ENCODE measurements around the gene TEDDM1.
"Not testable (repeated sequence)": the region's sequence is repeated elsewhere in the genome, so short reads cannot be mapped to it uniquely, and the experiment has no call there.

Gene TEDDM1

DNA sequence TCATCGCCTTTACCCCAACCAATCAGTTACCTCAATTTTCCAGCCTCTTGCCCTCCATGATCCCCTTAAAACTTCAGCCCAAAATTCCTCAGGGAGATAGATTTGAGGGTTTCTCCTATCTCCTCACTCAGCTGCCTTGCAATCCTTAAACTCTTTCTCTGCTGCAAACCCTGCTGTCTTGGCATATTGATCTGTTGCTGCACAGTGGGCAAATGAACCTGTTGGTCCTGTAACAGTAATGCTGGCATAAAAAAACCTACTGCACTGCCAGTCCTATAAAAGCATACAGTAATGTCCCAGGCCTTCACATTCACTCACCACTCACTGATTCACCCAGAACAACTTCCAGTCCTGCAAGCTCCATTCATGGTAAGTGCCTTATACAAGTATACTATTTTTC is 5.1 kb upstream of the TEDDM1 start:
- DNase-seq, result no peak

DNA sequence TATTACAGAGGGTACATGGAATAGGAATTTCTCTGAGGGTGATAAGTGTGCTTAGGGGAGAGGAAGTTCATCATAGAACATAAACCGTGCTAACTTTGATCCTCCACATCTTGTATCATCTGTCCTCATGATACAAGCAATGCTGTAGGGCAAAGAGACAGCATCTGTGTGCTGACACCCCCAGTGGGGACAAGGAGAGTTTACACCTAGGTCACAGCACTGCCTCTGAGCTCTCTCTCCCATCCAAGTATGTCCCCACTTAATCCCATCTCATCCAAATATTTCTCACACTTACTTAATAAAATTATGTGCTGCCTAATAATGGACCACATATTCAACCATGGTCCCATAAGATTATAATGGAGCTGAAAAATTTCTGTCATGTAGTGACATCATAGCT is 4.3 kb upstream of the TEDDM1 start:
- no peak for DNase-seq

DNA sequence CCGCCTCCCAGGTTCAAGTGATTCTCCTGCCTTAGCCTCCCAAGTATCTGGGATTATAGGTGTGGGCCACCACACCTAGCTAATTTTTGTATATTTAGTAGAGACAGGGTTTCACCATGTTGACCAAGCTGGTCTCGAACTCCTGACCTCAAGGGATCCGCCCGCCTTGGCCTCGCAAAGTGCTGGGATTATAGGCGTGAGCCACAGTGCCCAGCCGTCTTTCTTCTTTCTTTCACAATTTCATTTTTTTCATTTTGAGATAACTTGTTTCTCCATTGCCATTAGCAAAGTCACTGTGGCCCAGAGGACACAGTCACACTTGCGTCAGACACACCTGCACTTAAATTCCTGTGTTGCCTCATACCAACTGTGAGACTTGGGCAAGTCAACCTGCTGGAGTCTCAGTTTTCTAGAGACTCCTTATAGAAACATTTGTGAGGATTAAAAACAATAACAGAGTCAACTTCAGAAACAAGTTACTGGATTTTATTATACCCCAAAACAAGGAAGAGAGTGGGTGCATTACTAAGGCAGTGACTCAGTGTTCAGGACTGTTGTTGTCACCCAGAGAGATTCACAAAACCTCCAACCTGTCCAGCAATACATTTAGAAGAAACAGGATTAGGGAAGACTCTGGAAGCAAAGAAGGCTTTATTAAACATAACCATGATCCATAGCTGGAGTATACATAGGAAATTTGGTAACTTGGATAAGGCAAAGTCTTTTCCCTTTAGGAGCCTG is 2.6 kb downstream of the TEDDM1 start:
- DNase-seq, result no peak

DNA sequence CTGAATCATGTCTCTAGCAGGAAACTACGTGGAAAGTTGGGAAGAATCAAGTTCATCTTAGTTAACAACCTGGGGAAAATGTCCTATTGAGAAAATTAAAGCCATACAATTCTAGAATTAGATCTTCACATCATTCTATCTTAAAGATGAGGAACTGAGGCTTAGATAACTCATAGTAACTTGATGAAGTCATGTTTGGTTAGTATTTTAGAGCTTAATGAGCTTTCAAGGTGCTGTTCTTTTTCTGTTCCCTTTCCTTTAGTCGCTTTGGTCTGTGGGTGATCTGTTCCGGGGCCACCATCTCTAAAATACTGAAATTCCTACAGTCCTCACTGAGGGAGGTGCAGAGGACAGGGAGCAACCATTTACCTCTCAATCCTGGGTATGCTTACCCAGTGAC is 4.6 kb downstream of the TEDDM1 start:
- DNase-seq, result no peak

DNA sequence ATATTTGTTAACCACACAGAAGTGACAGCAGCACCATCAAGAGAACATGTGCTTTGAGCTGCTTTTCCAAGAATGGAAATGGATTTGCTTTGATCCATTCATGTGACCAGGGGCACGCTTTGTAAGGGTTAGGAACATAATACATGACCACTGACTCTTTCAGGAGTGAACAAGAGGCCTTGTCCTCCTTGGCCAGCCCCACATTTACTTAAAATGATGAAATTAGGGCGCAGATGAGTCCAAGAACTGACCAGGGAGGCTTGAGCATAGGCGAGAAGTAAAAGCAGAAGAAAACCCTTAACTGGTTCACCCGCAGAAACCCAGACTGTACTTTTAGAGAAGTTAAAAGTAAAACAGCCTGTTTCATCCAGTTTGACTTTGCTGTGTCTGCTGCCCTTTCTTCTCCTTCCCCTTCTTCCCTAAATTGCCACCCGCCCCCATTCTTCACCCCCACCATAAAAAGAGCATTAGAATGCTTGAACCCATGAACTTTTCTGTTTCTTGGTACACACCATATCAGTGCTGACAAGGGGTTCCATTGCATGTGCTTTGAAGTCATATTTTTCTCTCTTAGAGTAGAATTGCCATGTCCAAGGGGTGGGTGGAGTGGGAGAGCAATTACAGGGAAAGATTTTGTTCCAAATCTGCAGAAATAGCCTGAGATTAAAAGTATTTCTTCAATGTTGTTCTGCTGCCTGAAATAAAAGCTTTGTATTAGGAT is 6.3 kb downstream of the TEDDM1 start:
- DNase-seq, result no peak

DNA sequence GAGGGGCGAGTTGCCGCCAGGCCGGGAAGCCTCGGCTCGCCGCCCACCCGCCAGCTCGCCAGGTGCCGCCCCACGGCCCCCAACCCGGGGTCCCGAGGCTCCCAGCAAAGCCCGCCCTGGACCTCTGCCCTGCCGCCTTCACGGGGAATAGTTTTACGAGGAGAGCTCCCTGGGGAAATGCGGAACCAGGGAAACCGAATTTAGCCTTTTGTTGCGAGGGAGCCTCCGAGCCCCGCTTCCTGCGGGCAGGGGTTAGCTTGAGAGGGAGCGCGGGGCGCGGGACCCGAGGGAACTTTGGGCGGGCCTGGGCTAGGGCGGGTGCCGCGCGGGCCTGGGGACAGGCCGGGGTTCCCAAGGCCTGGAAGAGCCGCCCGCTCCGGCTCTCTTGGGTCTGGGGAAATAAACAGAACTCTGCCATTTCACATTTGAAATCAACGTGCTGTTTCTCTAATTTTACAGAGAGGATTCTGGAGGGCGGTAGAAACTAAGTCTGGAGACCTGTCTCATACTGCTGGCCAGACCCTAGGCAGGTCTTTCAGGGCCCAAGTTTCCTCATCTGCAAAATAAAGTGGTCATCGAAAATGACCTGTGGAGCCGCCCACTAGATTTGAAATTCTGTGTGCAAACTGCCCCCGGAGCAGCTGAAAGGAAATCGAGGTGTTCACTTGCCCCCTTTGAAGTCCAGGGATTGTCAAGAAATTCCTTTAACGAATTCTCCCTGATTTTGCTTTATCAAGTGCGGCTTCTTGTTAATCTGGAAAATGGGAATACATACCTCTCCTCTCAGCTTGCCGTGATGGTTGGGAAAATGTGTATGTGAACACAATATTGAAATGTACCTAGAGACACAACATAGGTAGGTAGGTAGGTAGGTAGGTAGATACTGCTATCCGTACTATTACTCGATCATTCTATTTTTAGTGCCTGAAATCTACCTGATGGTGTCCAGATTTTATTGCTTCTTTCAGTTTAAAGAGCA is 8.1 kb downstream of the TEDDM1 start:
- DNase-seq, result no peak

DNA sequence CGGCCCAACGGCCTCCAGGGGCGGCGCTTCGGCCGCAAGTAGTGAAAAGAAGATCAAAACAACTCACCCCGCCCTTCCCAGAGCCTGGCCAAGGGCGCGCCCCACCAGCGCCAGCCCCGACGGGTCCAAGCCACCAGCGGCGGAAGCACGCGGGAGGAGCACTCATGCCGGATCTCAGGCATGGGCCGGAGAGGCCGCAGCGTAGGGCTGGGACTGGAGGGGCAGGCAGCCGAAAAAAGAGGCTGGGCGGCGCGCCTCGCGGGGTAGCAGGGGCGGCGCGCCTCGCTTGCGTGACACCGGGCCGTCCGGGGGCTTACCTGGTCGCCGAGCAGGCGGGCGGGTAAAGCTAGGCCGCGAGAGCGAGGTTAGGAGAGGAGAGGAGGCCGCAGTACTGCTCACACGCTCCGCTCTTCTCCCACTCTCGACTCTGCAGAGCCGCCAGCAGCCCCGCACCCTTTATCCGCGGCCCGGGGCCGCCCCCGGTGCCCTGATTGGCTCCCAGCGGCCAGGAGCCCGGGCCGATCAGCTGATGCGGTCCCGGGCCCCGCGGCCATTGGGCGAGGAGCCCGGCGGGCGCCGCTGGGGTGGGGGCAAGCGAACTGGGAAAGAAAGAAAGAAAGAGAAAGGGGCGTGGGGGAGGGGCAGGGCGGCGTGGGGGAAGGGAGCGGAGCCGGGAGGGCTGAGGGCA is 9.0 kb downstream of the TEDDM1 start, which contains the start of gene GLUL:
TSS of gene GLUL (minus strand) at position 429 of the 688 bp plus-strand sequence. CDS start 3,053 bp downstream, outside the sequence.
- DNase-seq, result peak; percentile 69

DNA sequence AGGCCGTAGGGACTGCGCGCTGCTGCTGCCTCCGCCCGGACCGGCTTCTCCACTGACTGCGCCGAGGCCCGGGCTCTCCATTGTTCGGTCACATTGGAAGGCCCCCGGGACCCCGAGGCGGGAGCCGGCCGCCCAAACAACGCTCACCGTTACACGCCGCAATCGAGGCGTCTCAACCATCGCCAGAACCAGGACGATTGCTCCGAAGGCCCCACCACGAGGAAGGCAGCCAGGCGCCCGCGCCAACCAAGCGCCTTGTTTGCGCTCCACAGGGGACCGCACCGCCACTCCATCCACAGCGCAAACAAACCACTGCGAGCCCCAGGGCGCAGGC is 9.5 kb downstream of the TEDDM1 start:
- DNase-seq, result no peak

DNA sequence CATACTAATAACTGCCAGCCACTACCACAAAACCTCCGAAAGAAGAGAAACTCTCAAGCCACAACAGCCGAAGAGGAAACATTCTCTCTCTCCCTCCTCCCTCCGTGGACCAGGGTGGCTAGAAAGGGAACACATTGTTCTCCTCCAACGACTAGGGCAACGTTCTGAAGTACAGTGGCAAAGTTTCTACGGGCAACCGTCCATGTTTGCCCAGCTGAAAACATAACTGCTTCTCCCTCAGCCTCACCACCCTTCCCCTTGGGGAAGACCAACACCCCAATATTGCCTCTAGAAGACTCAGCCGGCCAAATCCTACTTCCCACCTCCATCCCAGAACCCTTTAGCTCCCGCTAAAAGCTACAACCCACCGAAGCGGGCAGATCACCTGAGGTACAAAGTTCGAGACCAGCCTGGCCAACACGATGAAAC is 10.8 kb downstream of the TEDDM1 start:
- no peak for DNase-seq

DNA sequence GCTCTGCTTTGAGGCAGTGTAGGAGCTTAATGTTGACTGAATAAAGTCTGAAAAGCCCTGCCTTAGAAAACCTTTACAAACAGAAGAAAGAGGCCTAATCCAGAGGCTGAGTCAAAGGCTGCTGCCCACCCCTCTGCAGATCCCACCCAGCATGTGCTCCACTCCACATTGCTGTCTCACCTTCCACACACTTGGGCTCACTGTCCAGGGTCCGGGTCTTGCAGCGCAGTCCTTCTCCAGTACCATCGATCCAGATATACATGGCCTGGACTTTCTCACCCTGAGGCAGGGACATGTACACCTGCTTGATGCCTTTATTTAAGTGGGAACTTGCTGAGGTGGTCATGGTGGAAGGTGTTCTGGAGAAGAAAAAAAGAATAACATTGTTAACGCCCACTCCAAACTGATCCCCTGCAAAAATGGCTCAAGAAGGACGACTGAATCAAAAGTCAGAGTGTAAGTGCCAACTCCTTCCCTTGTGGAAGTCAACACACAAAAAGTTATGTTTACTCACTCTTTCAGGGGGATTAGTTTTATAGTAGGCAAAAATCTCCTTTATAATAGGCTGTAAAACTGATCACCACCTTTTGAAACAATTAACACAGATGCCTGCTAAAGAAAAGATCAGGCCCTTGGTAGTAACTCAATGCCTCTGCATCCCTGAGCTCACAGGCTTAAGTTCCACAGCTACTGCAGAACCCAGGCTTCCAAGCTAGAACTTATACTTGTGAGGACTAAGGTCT is 11.9 kb downstream of the TEDDM1 start:
- DNase-seq, result no peak

DNA sequence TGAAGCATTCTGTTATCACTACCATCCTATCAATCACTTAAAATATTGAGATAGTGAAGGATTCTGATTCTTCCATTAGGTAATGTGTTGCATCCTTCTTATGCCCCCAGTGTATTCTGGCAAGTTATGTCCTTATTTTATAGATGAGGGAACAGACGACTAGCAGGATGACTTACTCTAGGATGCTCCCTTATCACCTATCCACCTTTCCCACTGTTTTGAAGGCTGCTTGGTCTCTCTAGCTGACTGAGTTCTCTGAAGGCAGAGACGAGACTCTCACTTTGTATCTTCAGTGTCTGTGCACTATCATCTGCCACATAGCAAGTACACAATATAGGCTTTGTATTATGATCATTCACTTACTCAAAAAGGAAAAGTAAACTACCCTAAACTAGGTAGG is 12.9 kb downstream of the TEDDM1 start:
- DNase-seq, result no peak

DNA sequence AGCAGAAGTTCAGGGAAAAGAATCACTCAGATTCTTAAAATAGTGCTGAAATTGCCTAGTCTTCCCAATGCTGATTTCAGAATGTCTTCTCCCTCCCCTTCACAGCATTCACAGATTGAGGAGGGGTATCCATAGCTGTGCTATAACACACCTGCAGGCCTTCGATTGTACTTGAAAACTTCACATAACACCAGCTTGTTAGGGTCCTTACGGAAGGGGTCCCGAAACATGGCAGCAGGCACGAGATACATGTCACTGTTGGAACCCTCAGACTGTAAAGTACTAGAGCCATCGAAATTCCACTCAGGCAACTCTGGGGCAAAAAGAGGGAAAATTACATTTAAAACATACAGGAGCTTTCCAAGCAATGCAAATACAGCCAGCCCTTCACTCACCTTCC is 13.5 kb downstream of the TEDDM1 start:
- no peak for DNase-seq

DNA sequence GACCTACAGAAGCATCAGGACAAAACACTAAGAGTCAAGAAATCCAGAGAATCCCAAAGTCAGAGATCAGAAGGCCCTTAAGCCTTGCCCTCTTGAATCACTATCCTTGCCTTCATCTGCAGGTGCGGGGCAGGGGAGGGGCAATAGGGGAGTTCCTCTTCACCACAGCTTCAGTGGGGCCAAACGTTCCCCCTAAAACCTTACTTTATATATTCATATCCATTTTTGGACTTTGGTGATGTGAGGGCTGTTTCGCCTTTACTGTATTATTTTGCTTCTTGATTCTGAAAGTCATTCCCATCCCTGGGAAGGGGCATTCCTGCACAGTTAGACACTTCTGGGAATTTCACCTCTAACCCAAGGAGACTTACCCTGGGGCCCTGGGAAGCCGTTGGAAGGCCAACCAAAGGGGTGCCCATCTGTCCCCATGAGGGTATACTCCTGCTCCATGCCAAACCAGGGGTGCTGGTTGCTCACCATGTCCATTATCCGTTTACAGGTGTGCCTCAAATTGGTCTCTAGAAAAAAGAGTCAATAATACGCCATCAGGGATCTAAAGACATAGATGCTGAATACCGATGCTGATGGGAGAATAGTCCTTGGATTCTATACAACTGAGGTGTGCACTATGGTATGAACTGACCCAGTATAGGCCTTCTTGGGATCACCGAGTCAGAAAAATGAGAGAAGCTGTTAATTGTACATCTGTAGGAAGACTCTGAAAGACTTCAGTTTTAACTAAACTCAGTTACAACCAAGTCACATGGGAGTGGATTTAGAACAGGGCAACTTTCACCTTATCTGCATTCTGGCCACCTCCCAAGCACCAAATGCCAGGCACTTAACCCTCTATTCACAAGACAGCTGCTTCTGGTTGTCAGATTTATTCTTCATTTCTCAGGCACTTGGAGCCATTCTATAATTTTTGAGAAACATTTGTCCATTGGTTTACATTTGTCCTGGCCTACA is 14.3 kb downstream of the TEDDM1 start:
- DNase-seq, result no peak

DNA sequence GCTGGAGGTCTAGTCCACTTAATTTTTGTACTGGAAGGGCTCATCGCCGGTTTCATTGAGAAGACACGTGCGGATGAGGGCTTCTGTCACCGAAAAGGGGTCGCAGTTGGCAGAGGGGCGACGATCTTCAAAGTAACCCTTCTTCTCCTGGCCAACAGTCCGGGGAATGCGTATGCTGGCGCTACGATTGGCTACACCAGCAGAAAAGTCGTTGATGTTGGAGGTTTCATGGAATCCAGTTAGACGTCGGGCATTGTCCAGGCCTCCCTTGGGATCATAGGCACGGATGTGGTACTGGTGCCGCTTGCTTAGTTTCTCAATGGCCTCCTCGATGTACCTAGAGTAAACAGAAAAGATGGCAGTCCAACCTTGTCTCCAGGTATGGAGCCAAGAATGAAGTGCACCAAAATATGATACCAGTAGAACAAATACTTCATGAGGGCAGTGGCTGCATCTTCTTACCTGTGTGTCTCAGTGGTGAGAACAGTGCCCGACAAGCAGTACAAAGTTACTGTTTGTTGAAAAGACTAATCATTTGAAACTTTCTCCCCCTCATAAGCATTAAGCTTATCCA is 16.0 kb downstream of the TEDDM1 start:
- no peak for DNase-seq

DNA sequence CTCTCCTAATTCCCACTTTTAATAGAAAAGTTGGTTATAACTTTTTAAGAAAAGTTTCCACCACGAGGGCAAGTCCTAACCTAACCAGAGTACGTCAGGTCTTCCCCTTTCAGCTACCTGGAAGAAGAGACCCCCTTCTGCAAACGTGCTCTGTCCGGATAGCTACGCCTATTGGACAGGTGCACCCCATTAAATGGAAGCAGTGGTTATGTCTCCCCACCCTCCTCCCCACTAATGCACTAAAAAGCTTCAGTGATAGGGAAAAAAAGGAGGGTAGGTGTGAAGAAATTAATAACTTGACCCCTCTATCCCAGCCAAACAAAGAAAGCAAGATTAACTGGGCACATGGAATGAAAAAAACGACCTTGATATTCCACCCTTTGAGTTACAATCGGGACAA is 16.5 kb downstream of the TEDDM1 start:
- DNase-seq, result no peak

DNA sequence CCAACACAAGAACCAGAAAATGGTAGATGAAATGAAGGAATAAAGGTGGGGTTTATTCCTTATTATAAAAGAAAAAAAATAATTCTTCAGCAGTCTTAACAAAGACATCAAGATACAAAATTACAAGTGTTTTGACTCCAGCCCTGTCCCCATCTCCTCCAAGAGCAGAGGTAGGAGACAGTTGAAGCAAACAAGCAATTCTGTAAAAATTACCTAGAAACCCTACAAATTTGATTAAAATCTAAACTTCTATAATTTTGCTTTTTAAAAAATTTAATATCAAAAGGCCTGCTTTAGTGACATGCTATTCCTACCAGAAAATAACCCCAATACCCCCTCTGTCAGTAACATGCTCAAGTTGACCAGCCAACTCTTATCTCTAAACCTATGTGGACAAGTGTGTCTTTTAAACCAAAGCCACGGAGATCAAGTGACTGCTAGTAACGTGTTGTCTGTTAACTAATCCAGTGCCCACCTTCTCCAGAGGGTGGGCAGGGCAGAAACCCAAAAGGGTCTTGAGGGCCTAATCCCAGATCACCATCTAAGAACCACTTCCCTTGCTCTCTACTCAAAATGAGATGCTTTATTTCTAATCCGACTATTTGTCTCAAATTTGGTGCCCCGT is 17.3 kb downstream of the TEDDM1 start:
- DNase-seq, result no peak

DNA sequence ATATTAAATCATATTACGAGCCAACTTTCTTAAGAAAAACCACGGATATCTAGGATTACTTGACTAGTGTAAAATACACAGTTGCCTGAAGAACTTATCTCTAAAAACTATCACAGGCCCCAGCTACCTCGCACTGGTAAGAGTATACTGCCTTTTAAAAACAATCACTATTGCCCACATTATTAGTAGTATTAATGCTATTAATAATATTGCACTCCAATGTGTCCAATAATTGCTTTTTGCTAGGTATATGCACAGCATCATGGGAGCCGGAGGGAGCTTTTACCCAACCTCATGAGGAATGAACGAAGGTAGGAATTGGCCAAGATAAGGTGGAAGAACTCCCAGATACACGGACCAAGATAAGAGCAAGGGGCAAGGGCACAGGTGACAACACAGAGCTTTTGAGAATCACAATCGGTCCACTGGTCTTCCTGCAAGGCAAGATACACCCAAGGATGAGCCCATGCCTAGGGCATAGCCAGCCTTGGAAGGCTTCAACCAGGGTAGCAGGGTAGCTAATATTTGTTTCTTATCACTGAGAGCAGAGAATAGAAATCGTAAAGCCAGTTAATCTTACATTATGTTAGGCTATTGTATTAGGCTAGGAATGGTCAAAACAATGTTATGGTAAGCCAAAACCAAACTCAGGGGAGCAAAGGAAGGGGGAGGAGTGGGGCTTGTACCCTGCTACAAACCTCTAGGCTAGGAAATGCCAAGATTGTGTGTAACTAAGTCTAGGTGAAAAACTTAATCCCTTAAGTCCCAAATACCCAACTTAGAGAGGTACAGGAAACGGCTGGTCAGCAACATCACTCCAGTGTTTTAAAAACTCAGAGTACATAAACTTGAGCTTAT is 18.3 kb downstream of the TEDDM1 start:
- no peak for DNase-seq

DNA sequence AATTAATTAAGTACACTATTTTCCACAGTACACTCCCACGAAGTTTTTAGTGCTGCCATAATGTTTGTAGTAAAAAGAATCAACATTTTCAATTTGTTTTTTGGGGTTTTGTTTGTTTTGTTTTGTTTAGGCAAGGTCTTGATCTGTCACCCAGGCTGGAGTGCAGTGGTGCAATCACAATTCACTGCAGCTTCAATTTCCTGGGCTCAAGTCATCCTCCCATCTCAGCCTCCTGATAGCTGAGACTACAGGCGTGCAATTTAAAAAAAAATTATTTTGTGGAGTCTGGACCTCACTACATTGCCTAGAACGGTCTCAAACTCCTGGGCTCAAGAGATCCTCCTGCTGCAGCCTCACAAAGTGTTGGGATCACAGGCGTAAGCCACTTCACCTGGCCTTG is 20.3 kb downstream of the TEDDM1 start:
- no peak for DNase-seq

DNA sequence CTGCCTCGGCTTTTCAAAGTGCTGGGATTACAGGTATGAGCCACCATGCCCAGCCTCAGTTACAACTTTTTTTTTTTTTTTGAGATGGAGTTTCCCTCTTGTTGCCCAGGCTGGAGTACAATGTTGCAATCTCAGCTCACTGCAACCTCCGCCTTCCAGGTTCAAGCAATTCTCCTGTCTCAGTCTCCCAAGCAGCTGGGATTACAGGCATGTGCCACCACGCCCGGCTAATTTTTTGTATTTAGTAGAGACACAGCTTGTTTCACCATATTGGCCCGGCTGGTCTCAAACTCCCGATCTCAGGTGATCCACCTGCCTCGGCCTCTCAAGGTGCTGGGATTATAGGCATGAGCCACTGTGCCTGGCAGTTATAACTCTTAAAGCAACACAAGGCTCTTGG is 20.7 kb downstream of the TEDDM1 start:
- DNase-seq, result not testable (repeated sequence)

Data from CD4-positive, alpha-beta T cell treated with Interleukin-4 for 4 hours (primary cell).